Measurements from ENCODE around the gene CCDC88C. TPM values are rescaled to one million over a fixed set of nuclear protein-coding genes. Genes with fewer than 3 reads are reported as not detected.

Gene CCDC88C
- total RNA-seq, 1 donor from 2014 or later = 16.5 TPM

Other genes with a start within 250 kb of the CCDC88C start
- gene GPR68, start 173.1 kb downstream of the CCDC88C start, total RNA-seq = 2.0 TPM
- 82.0 TPM for gene PPP4R3A, start 92.5 kb upstream of the CCDC88C start, total RNA-seq

Data from skin of body (tissue), 1 donor.